GM18511 (cell line): ENCODE measurements around the gene VWF.

Experiments
- ATAC-seq: cut with Tn5 transposase; IDR thresholded peaks from one replicate; pipeline ENCODE4 v1.9.1; 2021; ENCODE audit warnings: mild to moderate bottlenecking, moderate library complexity; ENCODE audit not compliant: unreplicated experiment

VWF gene

GRCh38 chr12:6062757-6063735, 61.4 kb downstream of the VWF start:
- no peak for ATAC-seq

- ATAC-seq, result no peak
Measured at GRCh38 chr12:6062395-6062756, 62.1 kb downstream of the VWF start.

GRCh38 chr12:6061660-6062059, 62.8 kb downstream of the VWF start:
- no peak for ATAC-seq

- ATAC-seq, result no peak
Measured at GRCh38 chr12:6059860-6060565, 64.5 kb downstream of the VWF start.

GRCh38 chr12:6059221-6059620, 65.2 kb downstream of the VWF start:
- no peak for ATAC-seq

- ATAC-seq, result no peak
Measured at GRCh38 chr12:6058481-6059161, 65.8 kb downstream of the VWF start.

- ATAC-seq, result no peak
Measured at GRCh38 chr12:6057700-6058099, 66.8 kb downstream of the VWF start.

GRCh38 chr12:6056406-6057240, 67.8 kb downstream of the VWF start:
- no peak for ATAC-seq

- ATAC-seq, result no peak
Measured at GRCh38 chr12:6053541-6053940, 70.9 kb downstream of the VWF start.

- ATAC-seq, result no peak
Measured at GRCh38 chr12:6052940-6053329, 71.5 kb downstream of the VWF start.

- no peak for ATAC-seq
Measured at GRCh38 chr12:6052206-6052939, 72.1 kb downstream of the VWF start.

- no peak for ATAC-seq
Measured at GRCh38 chr12:6049992-6050391, 74.5 kb downstream of the VWF start.

- ATAC-seq, result no peak
Measured at GRCh38 chr12:6049587-6049986, 74.9 kb downstream of the VWF start.

GRCh38 chr12:6047249-6048237, 76.9 kb downstream of the VWF start:
- ATAC-seq, result no peak

- no peak for ATAC-seq
Measured at GRCh38 chr12:6046511-6047180, 77.8 kb downstream of the VWF start.

GRCh38 chr12:6045438-6045837, 79.0 kb downstream of the VWF start:
- no peak for ATAC-seq

- no peak for ATAC-seq
Measured at GRCh38 chr12:6044082-6044481, 80.4 kb downstream of the VWF start.

- no peak for ATAC-seq
Measured at GRCh38 chr12:6042446-6042845, 82.0 kb downstream of the VWF start.
